IPS-18c (cell line): Measurements from ENCODE around the gene RNASET2.
"Not testable (repeated sequence)": the region's sequence is repeated elsewhere in the genome, so short reads cannot be mapped to it uniquely, and the experiment has no call there.

Experiments
- H3K4me3 ChIP-seq: 2 replicates; pipeline ENCODE4 v1.7.0; 2013; ENCODE audit warnings: low read depth, mild to moderate bottlenecking, low read length, moderate library complexity; ENCODE audit not compliant: insufficient read depth
- H3K9me3 ChIP-seq: one replicate; pipeline ENCODE4 v1.6.1; 2013; ENCODE audit warnings: mild to moderate bottlenecking, low read length, moderate library complexity; ENCODE audit not compliant: control insufficient read depth, insufficient read depth

RNASET2 gene

DNA sequence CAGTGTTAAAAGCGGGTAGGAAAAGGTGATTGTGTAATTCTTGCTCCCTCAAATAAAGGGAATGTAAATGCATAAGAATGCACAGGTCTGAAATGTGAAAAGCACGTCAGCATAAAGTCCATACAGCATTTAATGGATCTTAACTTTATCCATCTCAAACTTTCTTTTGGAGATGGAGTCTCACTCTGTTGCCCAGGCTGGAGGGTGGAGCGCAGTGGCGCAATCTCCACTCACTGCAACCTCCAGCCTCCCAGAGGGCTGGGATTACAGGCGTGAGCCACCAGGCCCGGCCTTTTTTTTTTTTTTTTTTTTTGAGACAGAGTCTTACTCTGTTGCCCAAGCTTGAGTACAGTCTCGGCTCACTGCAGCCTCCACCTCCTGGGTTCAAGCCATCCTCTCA, 33.4 kb downstream of the RNASET2 start:
- Histone ChIP-seq H3K9me3 (no peaks in the 10 kb centered on the region), H3K4me3 (no peak overlapping the region)

GRCh38 chr6:166921570-166921969, 34.8 kb downstream of the RNASET2 start:
- H3K4me3 ChIP-seq = no peak overlapping the region
- H3K9me3 ChIP-seq = no peaks in the 10 kb centered on the region

DNA sequence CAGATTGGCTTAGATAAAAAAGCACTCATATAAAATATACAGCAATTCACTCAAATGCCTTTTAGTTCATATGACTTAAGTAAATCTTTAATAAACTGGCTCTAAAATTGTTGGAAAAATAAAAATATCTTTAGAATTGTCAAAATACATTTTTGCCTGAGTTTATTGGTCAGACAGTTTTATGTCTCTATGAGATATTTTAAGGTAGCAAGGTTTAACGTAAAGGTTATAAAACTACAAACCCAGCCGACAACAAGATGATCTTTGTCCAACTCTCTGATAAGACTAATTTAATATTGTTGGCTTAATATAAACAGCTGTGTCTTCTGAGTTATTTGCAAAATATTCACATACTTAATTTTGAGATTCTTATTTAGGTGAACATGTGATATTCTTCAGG, 39.5 kb downstream of the RNASET2 start:
- H3K4me3 ChIP-seq = no peak overlapping the region
- no peaks in the 10 kb centered on the region for H3K9me3 ChIP-seq

- not testable (repeated sequence) for H3K9me3 ChIP-seq, H3K4me3 ChIP-seq
Measured at GRCh38 chr6:166915484-166915883, 40.9 kb downstream of the RNASET2 start.

GRCh38 chr6:166914952-166915351, 41.4 kb downstream of the RNASET2 start:
- not testable (repeated sequence) for H3K9me3 ChIP-seq, H3K4me3 ChIP-seq

DNA sequence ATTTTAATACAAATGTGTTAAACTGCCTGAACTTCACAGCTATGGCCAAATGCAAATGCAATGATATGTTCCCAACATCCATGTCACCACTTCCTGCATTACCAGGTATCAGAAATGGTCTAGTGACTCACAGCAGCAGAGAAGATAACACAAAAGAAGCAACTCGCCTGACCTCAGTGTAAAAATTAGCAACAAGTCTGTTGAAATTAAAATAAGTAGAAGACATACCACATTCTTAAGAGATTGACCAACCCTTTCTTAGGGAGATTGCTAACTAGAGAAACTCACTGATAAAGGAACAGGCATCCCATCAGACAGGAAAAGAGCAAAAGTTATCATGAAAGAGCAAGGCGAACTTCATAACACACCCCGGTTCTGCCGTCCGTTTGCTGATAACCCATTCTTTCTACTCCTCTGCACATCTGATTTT, 45.1 kb downstream of the RNASET2 start:
- H3K9me3 ChIP-seq = no peaks in the 10 kb centered on the region
- H3K4me3 ChIP-seq = no peak overlapping the region

DNA sequence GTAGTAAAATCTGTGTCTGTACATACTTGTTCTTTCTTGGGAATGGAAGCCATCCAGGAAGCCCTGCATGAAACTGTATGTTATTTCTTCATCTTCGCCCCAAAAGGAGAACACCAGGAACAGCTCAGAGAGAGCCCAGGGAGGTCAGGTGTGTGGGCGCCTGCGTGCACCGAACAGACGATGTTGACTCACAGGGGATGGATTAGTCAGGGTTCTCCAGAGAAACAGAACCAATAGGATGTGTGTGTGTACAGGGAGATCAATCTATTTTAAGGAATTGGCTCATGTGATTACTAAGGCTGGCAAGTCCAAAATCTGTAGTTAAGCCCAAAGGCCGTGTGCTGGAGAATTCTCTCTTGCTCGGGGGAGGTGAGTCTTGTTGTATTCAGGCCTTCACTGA, 45.7 kb downstream of the RNASET2 start:
- H3K9me3 ChIP-seq = no peaks in the 10 kb centered on the region
- no peak overlapping the region for H3K4me3 ChIP-seq

GRCh38 chr6:166908811-166909210, 47.5 kb downstream of the RNASET2 start:
- H3K9me3 ChIP-seq = no peaks in the 10 kb centered on the region
- H3K4me3 ChIP-seq = no peak overlapping the region

- no peaks in the 10 kb centered on the region for H3K9me3 ChIP-seq
- H3K4me3 ChIP-seq = no peak overlapping the region
Measured at GRCh38 chr6:166907871-166908806, 48.2 kb downstream of the RNASET2 start.

- H3K9me3 ChIP-seq = no peaks in the 10 kb centered on the region
Measured at GRCh38 chr6:166907373-166907841, 48.9 kb downstream of the RNASET2 start.

DNA sequence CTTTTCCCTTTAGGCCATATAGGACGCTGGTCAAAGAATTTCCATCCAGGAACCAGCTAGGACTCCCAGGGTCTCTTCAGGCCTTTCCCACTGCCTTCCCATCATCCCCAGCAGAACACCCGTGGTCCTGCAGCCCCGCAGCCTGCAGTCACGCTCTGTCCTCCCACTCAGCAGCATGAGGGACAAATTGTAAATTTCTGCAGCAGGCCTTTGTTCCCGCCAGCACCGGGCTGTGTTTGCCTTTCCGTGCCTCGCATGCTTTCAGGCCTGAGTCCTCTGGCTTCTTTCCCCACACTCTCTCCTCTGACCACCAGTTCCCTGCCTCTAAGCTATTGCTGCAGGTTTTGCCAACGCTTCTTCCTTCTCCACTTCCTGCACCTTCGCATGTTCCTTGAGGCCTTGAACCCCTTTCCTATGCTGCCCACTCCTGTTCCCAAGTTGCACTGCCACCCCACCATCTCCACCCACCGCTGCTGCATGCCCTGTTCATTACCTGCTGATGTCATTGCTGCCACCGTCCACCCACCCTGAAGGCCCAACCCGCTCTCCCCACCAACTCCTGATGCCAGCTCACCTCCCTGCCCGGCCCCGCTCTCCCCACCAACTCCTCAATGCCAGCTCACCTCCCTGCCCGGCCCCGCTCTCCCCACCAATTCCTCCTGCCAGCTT, 49.8 kb downstream of the RNASET2 start:
- Histone ChIP-seq H3K4me3 (no peak overlapping the region), H3K9me3 (no peaks in the 10 kb centered on the region)

More at GRCh38 chr6:166907373-166907841, 48.9 kb downstream of the RNASET2 start:
- H3K4me3 ChIP-seq = no peak overlapping the region

GRCh38 chr6:166905505-166906134, 50.7 kb downstream of the RNASET2 start:
- no peak overlapping the region for H3K4me3 ChIP-seq
- H3K9me3 ChIP-seq = no peaks in the 10 kb centered on the region

GRCh38 chr6:166905013-166905412, 51.3 kb downstream of the RNASET2 start:
- no peak overlapping the region for H3K4me3 ChIP-seq
- H3K9me3 ChIP-seq = no peaks in the 10 kb centered on the region

GRCh38 chr6:166904101-166904746, 52.1 kb downstream of the RNASET2 start:
- Histone ChIP-seq H3K4me3 (no peak overlapping the region), H3K9me3 (no peaks in the 10 kb centered on the region)

- H3K4me3 ChIP-seq = no peak overlapping the region
- H3K9me3 ChIP-seq = no peaks in the 10 kb centered on the region
Measured at GRCh38 chr6:166903500-166903899, 52.9 kb downstream of the RNASET2 start.

DNA sequence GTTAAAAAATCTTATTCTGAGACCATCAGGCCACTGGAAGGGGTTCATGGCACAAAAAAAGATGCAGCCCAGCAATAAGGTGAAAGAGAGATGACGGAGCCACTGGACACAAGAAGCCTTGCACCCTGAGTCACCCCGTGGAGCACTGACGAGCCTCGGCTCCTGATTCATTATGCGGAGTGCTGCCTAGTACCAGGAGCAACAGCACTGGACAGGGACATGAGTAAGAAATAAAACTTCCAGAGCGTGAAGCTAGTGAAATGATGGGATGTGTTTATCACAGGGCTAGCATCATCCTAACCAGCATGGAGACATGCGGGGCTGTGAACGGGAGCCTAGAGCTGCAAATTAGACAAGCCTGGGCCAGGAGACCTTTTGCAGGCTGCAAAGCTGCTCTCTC, 53.3 kb downstream of the RNASET2 start:
- Histone ChIP-seq H3K9me3 (no peaks in the 10 kb centered on the region), H3K4me3 (no peak overlapping the region)

GRCh38 chr6:166902211-166902755, 54.1 kb downstream of the RNASET2 start:
- no peak overlapping the region for H3K4me3 ChIP-seq
- peaks cover 2% of the 10 kb centered on the region for H3K9me3 ChIP-seq
